Activated naive CD4-positive, alpha-beta T cell treated with anti-CD3 and anti-CD28 coated beads for 36 hours (primary cell): Measurements from ENCODE around the gene ATP6V0C. TPM values are rescaled to one million over a fixed set of nuclear protein-coding genes. Genes with fewer than 3 reads are reported as not detected.
A peak's percentile ranks its signal among the peaks of the same experiment; 100 is the strongest.

Source experiments
- CTCF ChIA-PET: fragments of 350-600 bp; sonication (Branson Sonifier 250); formaldehyde crosslinking; loops from one replicate; lab custom pipeline; 2021; ENCODE audit warnings: antibody characterized with exemption; lab: Charles Lee
- DNase-seq: peaks from one replicate; pipeline ENCODE4 v3.0.0-alpha.2; 2020
- H3K27ac Mint-ChIP-seq: one replicate; pipeline ENCODE4 v1.8.0; 2021; ENCODE audit warnings: mild to moderate bottlenecking, mixed read lengths
- H3K27me3 Mint-ChIP-seq: one replicate; pipeline ENCODE4 v1.8.0; 2021; ENCODE audit warnings: low read depth, mixed read lengths
- H3K36me3 Mint-ChIP-seq: one replicate; pipeline ENCODE4 v1.8.0; 2021; ENCODE audit warnings: low read depth, mixed read lengths
- H3K4me1 Mint-ChIP-seq: one replicate; pipeline ENCODE4 v1.8.0; 2021; ENCODE audit warnings: low read depth, mixed read lengths
- H3K4me3 Mint-ChIP-seq: one replicate; pipeline ENCODE4 v1.8.0; 2021; ENCODE audit warnings: mild to moderate bottlenecking, moderate library complexity, mixed read lengths
- H3K9me3 Mint-ChIP-seq: one replicate; pipeline ENCODE4 v1.8.0; 2021; ENCODE audit warnings: mixed read lengths
- intact Hi-C: fragments of 100-400 bp; cut with micrococcal nuclease; formaldehyde crosslinking; loops from one replicate; pipeline ENCODE4 v1.15.1; 2023
- total RNA-seq, 2 experiments: library from RNA; stranded (reverse); gene quantifications; one replicate each; pipeline ENCODE4 v1.2.3, GENCODE V29; 2021

The ATP6V0C gene
- total RNA-seq, 2 experiments from 2014 or later: 81.9 TPM

DNA sequence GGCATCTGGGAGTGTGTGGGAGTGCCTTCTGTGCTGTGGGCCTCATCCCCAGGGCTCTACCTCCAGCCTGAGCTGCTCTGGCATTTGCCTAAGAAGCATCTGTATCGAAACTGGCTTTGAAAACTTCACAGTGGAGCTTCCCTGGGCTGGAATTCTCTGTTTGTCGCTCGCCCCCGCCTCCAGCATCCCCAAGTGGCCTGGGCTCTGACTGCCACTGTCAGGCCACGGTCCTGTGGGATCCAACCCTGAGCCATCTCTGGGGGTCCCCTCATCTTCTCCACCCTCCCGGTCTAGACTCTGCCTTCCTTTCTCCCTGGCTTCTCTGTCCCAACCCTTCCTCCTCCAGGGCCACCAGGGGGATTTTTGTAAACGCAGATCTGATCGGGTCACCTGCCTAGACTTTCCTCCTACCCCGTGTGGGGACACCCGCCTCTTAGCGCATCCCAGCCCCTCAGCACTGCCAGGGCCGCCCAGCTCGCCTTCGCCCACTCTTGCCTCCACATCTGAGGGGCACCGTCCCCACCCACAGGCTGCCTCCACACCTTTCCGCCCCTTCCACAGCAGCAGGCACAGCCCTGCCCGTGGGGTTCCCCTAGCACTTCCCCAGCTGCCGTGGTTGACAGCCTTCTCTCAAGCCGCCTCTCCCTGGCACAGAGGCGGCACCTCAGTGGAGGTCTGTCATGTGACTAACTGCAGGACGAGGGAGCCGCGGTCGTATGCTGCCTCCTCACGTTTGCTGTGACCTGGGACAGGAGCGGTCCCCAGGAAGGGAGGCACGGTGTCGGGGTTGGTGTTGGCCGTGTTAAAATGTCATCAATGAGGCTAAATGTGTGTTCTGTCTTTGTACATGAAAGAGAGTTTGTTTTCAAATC is 26.9 kb upstream of the ATP6V0C start:
- intact Hi-C loops: loop anchor here (1.0 to 5.0 kb wide), 6 partner anchors 13 to 292 kb away; partner anchors contain the start of genes ABCA3, CCNF, ECI1 and RNPS1
- peak overlapping the region; percentile 10 for H3K4me3 Mint-ChIP-seq

DNA sequence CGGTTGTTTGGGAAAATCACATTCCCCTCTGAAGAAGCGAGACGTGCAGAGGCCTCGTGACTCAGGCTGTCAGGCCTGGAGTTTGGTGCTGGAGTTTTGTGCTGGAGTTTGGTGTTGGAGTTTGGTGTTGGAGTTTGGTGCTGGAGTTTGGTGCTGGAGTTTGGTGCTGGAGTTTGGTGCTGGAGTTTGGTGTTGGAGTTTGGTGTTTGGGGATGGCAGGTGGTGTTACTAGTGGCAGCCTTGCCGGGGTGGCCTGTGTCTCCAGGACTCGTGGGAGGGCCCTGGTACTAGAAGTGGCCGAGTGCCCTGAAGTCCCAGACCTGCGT is 26.3 kb upstream of the ATP6V0C start:
- Mint-ChIP-seq H3K36me3 (peaks cover 1% of the 10 kb centered on the region), H3K9me3 (no peaks in the 10 kb centered on the region), H3K27me3 (no peaks in the 10 kb centered on the region), H3K4me3 (peak overlapping the region; percentile 10), H3K27ac (peak overlapping the region; percentile 69), H3K4me1 (peaks cover 16% of the 10 kb centered on the region)
- intact Hi-C loops: loop anchor here (1.0 to 5.0 kb wide), 6 partner anchors 13 to 293 kb away; partner anchors contain the start of genes ABCA3, CCNF, ECI1 and RNPS1
- CTCF ChIA-PET: interaction anchor here (1.6 kb wide), 1 partner anchor 14 kb away, joined by 8 read pairs; no protein-coding TSS in a partner anchor
- no peak for DNase-seq

More for the DNA sequence above, 26.9 kb upstream of the ATP6V0C start:
- CTCF ChIA-PET: interaction anchor here (0.9 to 1.6 kb wide), 4 partner anchors 10 to 15 kb away, joined by 3 to 8 read pairs (median 3); partner anchors contain the start of gene TBC1D24
- peaks cover 1% of the 10 kb centered on the region for H3K36me3 Mint-ChIP-seq
- H3K4me1 Mint-ChIP-seq: peaks cover 16% of the 10 kb centered on the region
- H3K27ac Mint-ChIP-seq: peak overlapping the region; percentile 69
- H3K27me3 Mint-ChIP-seq: no peaks in the 10 kb centered on the region
- H3K9me3 Mint-ChIP-seq: no peaks in the 10 kb centered on the region
- DNase-seq: peak; percentile 94

DNA sequence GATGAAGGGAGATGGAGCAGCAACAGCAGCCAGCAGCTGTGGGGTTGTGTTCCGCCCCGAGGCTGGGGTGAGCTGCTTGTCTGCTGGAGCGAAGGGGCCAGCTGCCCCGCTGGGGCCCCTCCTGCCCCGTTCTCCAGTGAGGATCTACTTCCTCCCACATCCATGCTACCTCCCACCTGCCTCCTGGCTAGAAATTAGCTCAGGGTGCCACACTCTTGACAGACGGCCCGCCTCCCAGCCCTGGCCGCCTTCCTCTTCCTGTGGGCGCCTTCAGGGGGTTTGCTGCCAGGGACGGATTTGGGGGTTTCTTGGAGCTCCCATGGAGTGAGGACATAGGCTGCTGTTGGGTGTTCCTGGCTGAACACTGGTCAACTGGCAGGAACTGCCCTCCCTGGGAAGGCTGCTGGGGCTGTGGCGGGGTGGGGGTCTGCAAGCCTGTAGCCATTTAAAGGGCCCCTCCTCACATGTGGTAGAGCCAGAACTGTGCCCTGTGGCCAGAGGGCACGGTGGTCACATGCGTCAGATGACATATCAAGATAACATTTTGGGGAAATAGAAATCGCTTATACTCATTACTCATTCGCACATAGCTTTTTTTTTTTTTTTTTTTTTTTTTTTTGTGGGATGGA is 25.7 kb upstream of the ATP6V0C start:
- Mint-ChIP-seq H3K4me3 (no peak overlapping the region), H3K9me3 (no peaks in the 10 kb centered on the region), H3K27me3 (no peaks in the 10 kb centered on the region), H3K36me3 (peaks cover 1% of the 10 kb centered on the region), H3K27ac (no peak overlapping the region), H3K4me1 (peaks cover 16% of the 10 kb centered on the region)
- no peak for DNase-seq
- CTCF ChIA-PET: interaction anchor here (0.6 to 1.6 kb wide), 3 partner anchors 13 to 325 kb away, joined by 3 to 8 read pairs (median 3); no protein-coding TSS in a partner anchor
- intact Hi-C loops: loop anchor here (1.0 to 5.0 kb wide), 6 partner anchors 14 to 293 kb away; partner anchors contain the start of genes ABCA3, CCNF, ECI1 and RNPS1

DNA sequence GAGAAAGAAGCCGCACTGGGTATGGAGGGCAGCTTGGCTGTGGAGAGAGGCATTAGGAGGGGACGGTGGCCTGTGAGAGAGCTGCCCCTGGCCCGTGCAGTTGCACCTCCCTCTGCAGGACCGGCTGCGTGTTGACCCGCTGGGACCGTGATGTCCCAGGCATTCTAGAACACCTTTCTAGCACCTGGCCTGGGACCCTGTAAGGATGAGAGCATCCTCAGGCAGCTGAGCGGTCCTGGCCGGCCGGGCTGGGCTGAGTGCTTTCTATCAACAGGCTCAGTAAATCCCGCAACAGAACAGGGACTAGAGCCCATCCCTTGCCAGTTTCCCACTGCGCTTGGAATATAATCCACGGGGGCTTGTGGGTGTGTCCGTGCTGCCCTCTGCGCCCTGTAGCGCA is 24.2 kb upstream of the ATP6V0C start:
- H3K36me3 Mint-ChIP-seq: peaks cover 1% of the 10 kb centered on the region
- CTCF ChIA-PET: no interaction called here
- intact Hi-C loops: loop anchor here (5.0 kb wide), 1 partner anchor 237 kb away; the partner anchor contains the start of gene ECI1

DNA sequence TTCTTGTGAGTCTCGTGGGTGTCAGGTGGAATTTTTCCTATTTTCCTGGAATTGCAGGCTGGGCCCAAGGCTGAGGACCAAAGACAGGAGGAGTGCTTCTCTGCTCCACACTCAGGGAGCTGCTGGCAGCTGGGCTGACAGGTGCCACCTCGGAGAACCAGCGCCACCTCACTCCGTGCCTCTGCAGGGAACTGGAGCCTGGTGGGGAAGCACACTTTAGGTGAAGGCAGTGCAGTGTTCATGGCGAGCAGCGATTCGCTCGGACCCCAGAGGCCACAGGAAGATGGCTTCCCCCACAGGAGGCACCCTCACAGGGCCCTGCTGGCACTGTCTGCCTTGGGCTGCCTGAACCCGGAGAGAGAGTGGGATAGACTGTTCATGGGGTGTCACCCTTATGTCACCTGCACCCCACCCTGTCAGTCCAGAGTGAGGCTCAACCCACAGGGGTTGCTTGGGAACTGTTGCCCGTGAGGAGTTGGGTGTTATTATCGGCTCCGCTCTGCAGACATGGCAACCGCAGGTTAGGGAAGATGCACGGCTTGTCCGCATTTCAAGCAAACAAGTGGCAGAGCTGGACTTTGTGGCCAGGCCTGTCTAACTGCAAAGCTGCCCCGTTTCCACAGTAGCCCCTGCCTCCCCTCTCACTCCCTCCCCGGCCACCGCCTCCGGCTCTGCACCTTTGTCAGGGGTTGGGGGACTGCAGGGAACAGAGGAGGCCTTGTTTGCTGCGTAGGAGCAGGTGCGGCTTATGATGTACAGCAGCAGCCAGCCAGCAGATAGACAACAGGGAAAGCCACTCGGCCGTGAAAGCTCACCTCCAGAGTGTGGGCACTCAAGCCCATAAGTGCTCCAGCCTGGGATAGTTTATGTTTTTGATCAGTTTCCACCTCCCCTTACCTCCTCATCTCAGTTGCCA is 23.3 kb upstream of the ATP6V0C start:
- CTCF ChIA-PET: interaction anchor here (0.7 kb wide), 1 partner anchor 10 kb away, joined by 4 read pairs; no protein-coding TSS in a partner anchor
- Mint-ChIP-seq H3K4me3 (no peak overlapping the region), H3K27me3 (no peaks in the 10 kb centered on the region), H3K36me3 (peaks cover 1% of the 10 kb centered on the region), H3K9me3 (no peaks in the 10 kb centered on the region), H3K27ac (no peak overlapping the region), H3K4me1 (peaks cover 16% of the 10 kb centered on the region)
- no peak for DNase-seq
- intact Hi-C loops: no loop called here

More for the DNA sequence above, 24.2 kb upstream of the ATP6V0C start:
- H3K4me3 Mint-ChIP-seq: no peak overlapping the region
- H3K4me1 Mint-ChIP-seq: peaks cover 16% of the 10 kb centered on the region
- H3K9me3 Mint-ChIP-seq: no peaks in the 10 kb centered on the region
- no peaks in the 10 kb centered on the region for H3K27me3 Mint-ChIP-seq
- no peak overlapping the region for H3K27ac Mint-ChIP-seq
- no peak for DNase-seq

DNA sequence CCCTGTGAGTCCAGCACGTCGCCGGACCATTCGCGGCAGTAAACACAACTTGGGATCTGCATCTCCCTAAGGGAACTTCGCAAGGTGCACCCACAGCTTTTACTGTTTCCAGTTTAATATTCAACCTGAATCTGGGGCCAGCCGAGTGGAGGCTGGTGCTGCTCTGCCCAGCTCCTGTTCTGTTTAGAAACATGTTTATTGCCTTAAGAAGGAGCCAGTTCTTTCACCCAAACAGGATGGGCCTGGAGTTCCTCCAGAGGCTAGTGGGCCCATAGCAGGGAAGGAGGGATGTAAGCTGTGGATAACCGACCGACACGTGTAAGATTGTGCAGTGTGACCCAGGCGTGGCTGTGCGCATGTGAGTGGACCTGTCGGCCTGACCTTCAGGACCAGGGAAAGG is 21.5 kb upstream of the ATP6V0C start:
- H3K27ac Mint-ChIP-seq: no peak overlapping the region
- H3K9me3 Mint-ChIP-seq: no peaks in the 10 kb centered on the region
- no peaks in the 10 kb centered on the region for H3K27me3 Mint-ChIP-seq
- intact Hi-C loops: no loop called here
- CTCF ChIA-PET: no interaction called here
- no peak overlapping the region for H3K4me3 Mint-ChIP-seq
- no peak for DNase-seq
- H3K36me3 Mint-ChIP-seq: no peaks in the 10 kb centered on the region
- peaks cover 8% of the 10 kb centered on the region for H3K4me1 Mint-ChIP-seq

DNA sequence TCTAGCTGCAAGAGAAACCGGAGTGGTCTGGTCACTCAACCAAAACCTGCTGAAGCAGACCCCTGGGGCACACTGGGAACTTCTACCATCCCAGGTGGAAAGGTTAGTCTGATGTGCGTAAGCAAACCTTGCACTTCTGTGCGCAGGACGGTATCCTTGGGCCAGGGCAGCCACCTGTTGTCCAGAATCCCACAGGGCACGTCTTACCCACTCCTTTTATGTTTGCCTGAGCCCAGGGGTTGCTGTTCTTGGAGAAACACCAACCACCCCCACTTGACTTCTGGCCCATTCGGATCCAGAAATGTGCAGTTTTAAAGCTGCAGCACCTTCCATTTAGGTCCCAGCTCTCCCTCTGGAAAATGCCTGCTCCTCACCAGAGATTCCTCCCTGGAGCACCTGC is 20.1 kb upstream of the ATP6V0C start:
- Mint-ChIP-seq H3K36me3 (peaks cover 2% of the 10 kb centered on the region), H3K27me3 (no peaks in the 10 kb centered on the region), H3K4me1 (no peaks in the 10 kb centered on the region), H3K27ac (no peak overlapping the region), H3K4me3 (no peak overlapping the region), H3K9me3 (no peaks in the 10 kb centered on the region)
- intact Hi-C loops: no loop called here
- DNase-seq: no peak
- CTCF ChIA-PET: no interaction called here

DNA sequence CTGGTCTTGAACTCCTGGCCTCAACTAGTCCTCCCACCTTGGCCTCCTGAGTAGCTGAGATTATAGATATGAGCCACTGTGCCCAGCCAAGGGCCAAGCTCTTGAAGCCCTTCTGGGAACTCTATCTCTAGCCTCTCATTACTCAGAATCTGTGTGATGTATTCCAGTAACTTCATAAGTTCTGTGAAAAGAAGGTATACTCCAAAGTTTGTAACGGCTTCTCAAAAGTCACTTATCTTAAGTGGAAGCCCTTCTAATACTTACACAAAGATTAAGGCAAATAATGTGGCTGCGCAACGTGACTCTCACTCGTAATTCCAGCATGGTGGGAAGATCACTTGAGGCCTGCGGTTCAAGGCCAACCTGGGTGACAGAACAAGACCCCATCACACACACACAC is 19.1 kb upstream of the ATP6V0C start:
- DNase-seq: no peak
- no peaks in the 10 kb centered on the region for H3K9me3 Mint-ChIP-seq
- intact Hi-C loops: no loop called here
- H3K4me3 Mint-ChIP-seq: no peak overlapping the region
- H3K36me3 Mint-ChIP-seq: peaks cover 2% of the 10 kb centered on the region
- CTCF ChIA-PET: no interaction called here
- H3K27ac Mint-ChIP-seq: no peak overlapping the region
- no peaks in the 10 kb centered on the region for H3K27me3 Mint-ChIP-seq
- H3K4me1 Mint-ChIP-seq: no peaks in the 10 kb centered on the region

DNA sequence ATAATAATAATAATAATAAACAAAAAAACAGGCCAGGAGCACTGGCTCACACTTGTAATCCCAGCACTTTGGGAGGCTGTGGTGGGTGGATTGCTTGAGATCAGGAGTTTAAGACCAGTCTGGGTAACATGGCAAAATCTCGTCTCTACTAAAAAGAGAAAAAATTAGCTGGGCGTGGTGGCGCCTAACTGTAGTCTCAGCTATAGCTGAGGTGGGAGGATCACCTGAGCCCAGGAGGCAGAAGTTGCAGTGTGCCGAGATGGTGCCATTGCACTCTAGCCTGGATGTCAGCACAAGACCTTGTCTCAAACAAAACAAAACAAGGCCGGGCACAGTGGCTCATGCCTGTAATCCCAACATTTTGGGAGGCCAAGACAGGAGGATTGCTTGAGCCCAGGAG is 18.7 kb upstream of the ATP6V0C start:
- Mint-ChIP-seq H3K4me3 (no peak overlapping the region), H3K27me3 (no peaks in the 10 kb centered on the region), H3K4me1 (no peaks in the 10 kb centered on the region), H3K27ac (no peak overlapping the region), H3K36me3 (peaks cover 2% of the 10 kb centered on the region), H3K9me3 (no peaks in the 10 kb centered on the region)
- intact Hi-C loops: no loop called here
- CTCF ChIA-PET: no interaction called here
- no peak for DNase-seq

DNA sequence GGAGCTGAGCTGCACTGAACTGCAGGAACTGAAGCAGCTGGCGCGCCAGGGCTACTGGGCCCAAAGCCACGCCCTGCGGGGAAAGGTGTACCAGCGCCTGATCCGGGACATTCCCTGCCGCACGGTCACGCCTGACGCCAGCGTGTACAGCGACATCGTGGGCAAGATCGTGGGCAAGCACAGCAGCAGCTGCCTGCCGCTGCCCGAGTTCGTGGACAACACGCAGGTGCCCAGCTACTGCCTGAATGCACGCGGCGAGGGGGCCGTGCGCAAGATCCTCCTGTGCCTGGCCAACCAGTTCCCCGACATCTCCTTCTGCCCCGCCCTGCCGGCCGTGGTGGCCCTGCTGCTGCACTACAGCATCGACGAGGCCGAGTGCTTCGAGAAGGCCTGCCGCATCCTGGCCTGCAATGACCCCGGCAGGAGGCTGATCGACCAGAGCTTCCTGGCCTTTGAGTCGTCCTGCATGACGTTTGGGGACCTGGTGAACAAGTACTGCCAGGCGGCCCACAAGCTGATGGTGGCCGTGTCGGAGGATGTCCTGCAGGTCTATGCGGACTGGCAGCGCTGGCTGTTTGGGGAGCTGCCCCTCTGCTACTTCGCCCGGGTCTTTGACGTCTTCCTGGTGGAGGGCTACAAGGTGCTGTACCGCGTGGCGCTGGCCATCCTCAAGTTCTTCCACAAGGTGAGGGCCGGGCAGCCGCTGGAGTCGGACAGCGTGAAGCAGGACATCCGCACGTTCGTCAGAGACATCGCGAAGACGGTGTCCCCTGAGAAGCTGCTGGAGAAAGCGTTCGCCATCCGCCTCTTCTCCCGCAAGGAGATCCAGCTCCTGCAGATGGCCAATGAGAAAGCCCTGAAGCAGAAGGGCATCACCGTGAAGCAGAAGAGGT is 17.3 kb upstream of the ATP6V0C start:
- CTCF ChIA-PET: interaction anchor here (0.6 kb wide), 1 partner anchor 14 kb away, joined by 3 read pairs; no protein-coding TSS in a partner anchor
- Mint-ChIP-seq H3K27me3 (no peaks in the 10 kb centered on the region), H3K27ac (no peak overlapping the region), H3K4me1 (no peaks in the 10 kb centered on the region), H3K4me3 (no peak overlapping the region), H3K9me3 (no peaks in the 10 kb centered on the region), H3K36me3 (peaks cover 2% of the 10 kb centered on the region)
- DNase-seq: no peak
- intact Hi-C loops: no loop called here

DNA sequence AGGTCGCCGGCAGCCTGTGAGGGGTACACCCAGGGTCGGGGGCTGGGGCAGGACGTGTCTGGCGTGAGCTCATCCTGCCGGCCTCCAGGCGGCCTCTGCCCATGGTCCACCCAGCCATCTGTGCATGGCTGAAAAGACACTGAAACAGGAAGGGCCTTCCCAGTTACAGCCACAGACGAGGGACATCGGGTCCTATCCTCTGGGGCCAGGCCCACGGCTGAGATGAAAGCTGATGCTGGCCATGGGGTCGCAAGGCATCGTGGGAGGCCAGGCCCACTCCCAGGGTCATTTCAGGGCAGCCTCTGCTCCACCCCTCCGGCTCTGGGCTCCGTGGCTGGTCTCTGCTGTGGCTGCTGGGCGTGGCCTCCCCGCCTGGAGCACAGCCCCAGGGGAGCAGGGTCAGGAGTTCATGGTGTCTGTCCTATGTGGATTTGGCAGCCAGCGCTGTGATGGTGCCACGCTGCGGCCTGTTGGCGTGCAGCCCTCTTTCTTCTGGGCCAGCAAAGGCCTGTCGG is 16.6 kb upstream of the ATP6V0C start:
- DNase-seq: no peak
- intact Hi-C loops: no loop called here
- Mint-ChIP-seq H3K9me3 (no peaks in the 10 kb centered on the region), H3K27ac (no peak overlapping the region), H3K4me1 (peaks cover 2% of the 10 kb centered on the region), H3K27me3 (no peaks in the 10 kb centered on the region), H3K36me3 (peaks cover 4% of the 10 kb centered on the region), H3K4me3 (no peak overlapping the region)
- CTCF ChIA-PET: interaction anchor here (0.6 kb wide), 1 partner anchor 14 kb away, joined by 3 read pairs; no protein-coding TSS in a partner anchor
